DND-41 (cell line): ENCODE results near the gene PPP2R5E.

Source experiments
- ATAC-seq: fragments of 200-7000 bp; cut with Tn5 transposase; 3 replicates; pipeline ENCODE4 v1.9.1; 2021; ENCODE audit warnings: low read depth; ENCODE audit not compliant: insufficient read depth
- DNase-seq: peaks from one replicate; pipeline ENCODE4 v3.0.0-alpha.2; 2020
- H2AFZ ChIP-seq: 2 replicates; pipeline ENCODE4 v1.6.0; 2012; ENCODE audit warnings: low read depth, low read length
- H3K27ac ChIP-seq: 2 replicates; pipeline ENCODE4 v1.5.1; 2012; ENCODE audit warnings: low read length, inconsistent platforms
- H3K27me3 ChIP-seq: fragments of 200-600 bp; sonication (generic); 2 replicates; pipeline ENCODE4 v1.6.0; 2012; ENCODE audit warnings: low read length, mild to moderate bottlenecking, inconsistent platforms; ENCODE audit not compliant: insufficient read depth, poor library complexity
- H3K36me3 ChIP-seq: 2 replicates; pipeline ENCODE4 v1.5.1; 2012; ENCODE audit warnings: low read length, inconsistent platforms; ENCODE audit not compliant: insufficient read depth
- H3K4me1 ChIP-seq: 2 replicates; pipeline ENCODE4 v1.5.1; 2012; ENCODE audit warnings: mild to moderate bottlenecking, low read length; ENCODE audit not compliant: insufficient read depth
- H3K4me2 ChIP-seq: 2 replicates; pipeline ENCODE4 v1.6.0; 2012; ENCODE audit warnings: mild to moderate bottlenecking, moderate library complexity, low read length, inconsistent platforms; ENCODE audit not compliant: insufficient read depth
- H3K4me3 ChIP-seq, 2 experiments: fragments of 200-600 bp in 1 of 2; shearing (Covaris generic) in 1 of 2; 2 replicates each; pipeline ENCODE4 v1.5.1; 2012 to 2016; ENCODE audit warnings: inconsistent platforms in 2 of 2, low read length in 2 of 2, mild to moderate bottlenecking in 2 of 2, low read depth in 1 of 2, moderate library complexity in 1 of 2
- H3K79me2 ChIP-seq: 2 replicates; pipeline ENCODE4 v1.6.0; 2012; ENCODE audit warnings: low read length, inconsistent platforms; ENCODE audit not compliant: insufficient read depth
- H3K9ac ChIP-seq: 2 replicates; pipeline ENCODE4 v1.6.0; 2012; ENCODE audit warnings: low read depth, mild to moderate bottlenecking, inconsistent platforms, low read length, moderate library complexity
- H3K9me3 ChIP-seq: 2 replicates; pipeline ENCODE4 v1.5.1; 2012; ENCODE audit warnings: low read length, moderate library complexity, mild to moderate bottlenecking, inconsistent platforms; ENCODE audit not compliant: insufficient read depth, severe bottlenecking
- H4K20me1 ChIP-seq: 2 replicates; pipeline ENCODE4 v1.6.0; 2012; ENCODE audit warnings: low read length; ENCODE audit not compliant: insufficient read depth
- EZH2 ChIP-seq: IDR thresholded peaks from 3 replicates; pipeline ENCODE4 v1.6.1; 2012; ENCODE audit warnings: borderline replicate concordance, low read depth, mild to moderate bottlenecking, moderate library complexity, low read length, inconsistent platforms; ENCODE audit not compliant: severe bottlenecking
- TF ChIP-seq, protein P1 (sequence below): IDR thresholded peaks from 2 replicates; pipeline ENCODE4 v1.5.1; 2012; ENCODE audit warnings: borderline replicate concordance, low read length, moderate library complexity, mild to moderate bottlenecking; ENCODE audit not compliant: poor library complexity, severe bottlenecking; ENCODE audit errors: extremely low read depth

Gene PPP2R5E

DNA sequence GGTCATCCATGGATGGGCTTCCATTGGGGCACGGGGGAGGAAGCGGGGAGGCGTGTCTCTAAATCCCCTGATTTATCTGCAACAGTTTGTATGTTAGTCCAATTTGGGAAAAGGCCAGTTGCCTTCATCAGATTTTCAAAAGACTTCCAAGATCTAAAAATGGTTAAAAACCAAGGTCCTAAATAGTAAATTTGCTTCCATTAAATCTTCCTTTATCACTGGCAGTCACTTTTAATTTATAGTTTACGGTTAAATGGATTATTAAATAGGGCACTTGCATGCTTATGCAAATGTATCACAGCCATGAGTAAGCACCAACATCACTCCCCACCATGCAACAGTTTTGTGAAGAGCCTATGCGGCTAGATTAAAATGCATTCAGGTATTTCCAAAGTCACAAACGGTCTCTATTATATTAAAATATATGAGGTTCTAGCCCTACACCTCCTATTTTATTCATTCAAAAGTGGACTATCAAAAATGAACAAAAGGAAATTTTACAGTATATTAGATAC, 116.3 kb downstream of the PPP2R5E start:
- no peaks in the 10 kb centered on the region for H3K36me3 ChIP-seq
- H3K4me2 ChIP-seq: no peak overlapping the region
- peaks cover 7% of the 10 kb centered on the region; the same call in 1 of the 2 replicates for H4K20me1 ChIP-seq
- no peak overlapping the region for H3K9ac ChIP-seq
- DNase-seq: no peak
- TF ChIP-seq, protein P1, sequence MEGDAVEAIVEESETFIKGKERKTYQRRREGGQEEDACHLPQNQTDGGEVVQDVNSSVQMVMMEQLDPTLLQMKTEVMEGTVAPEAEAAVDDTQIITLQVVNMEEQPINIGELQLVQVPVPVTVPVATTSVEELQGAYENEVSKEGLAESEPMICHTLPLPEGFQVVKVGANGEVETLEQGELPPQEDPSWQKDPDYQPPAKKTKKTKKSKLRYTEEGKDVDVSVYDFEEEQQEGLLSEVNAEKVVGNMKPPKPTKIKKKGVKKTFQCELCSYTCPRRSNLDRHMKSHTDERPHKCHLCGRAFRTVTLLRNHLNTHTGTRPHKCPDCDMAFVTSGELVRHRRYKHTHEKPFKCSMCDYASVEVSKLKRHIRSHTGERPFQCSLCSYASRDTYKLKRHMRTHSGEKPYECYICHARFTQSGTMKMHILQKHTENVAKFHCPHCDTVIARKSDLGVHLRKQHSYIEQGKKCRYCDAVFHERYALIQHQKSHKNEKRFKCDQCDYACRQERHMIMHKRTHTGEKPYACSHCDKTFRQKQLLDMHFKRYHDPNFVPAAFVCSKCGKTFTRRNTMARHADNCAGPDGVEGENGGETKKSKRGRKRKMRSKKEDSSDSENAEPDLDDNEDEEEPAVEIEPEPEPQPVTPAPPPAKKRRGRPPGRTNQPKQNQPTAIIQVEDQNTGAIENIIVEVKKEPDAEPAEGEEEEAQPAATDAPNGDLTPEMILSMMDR: no peak
- no peak for TF ChIP-seq EZH2
- H3K79me2 ChIP-seq: peaks cover 40% of the 10 kb centered on the region
- no peaks in the 10 kb centered on the region for H3K9me3 ChIP-seq
- H3K4me3 ChIP-seq: no peak overlapping the region
- no peaks in the 10 kb centered on the region for H3K4me1 ChIP-seq
- H3K27ac ChIP-seq: no peak overlapping the region
- H2AFZ ChIP-seq: no peak overlapping the region
- no peak for ATAC-seq
- H3K27me3 ChIP-seq: no peaks in the 10 kb centered on the region

DNA sequence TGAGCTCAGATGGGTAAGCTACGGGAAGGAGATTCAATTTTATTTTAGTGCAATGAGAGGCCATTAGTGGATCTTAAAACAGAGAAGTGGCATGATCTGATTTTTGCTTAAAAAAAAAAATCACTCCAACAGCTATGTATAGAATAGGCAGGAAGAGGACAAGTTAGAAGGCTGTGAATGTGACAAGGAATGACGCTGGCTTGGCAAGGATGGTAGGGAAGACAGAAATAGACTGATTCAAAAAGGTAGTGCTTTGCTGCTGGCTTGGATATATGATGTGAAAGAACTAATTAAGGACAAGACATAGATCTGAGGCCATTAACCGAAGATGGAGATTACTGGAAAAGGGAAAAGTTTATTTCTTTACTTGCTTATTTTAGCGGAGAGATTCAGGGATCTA, 119.3 kb downstream of the PPP2R5E start:
- H3K9ac ChIP-seq: no peak overlapping the region
- TF ChIP-seq EZH2: no peak
- TF ChIP-seq, protein P1: no peak
- H3K4me1 ChIP-seq: no peaks in the 10 kb centered on the region
- H3K4me3 ChIP-seq: no peak overlapping the region
- H4K20me1 ChIP-seq: no peaks in the 10 kb centered on the region
- H3K27me3 ChIP-seq: no peaks in the 10 kb centered on the region
- no peak for ATAC-seq
- H3K4me2 ChIP-seq: no peak overlapping the region
- peaks cover 24% of the 10 kb centered on the region for H3K36me3 ChIP-seq
- no peak overlapping the region for H3K27ac ChIP-seq
- H3K79me2 ChIP-seq: peaks cover 29% of the 10 kb centered on the region
- no peak for DNase-seq
- H2AFZ ChIP-seq: no peak overlapping the region
- H3K9me3 ChIP-seq: no peaks in the 10 kb centered on the region

DNA sequence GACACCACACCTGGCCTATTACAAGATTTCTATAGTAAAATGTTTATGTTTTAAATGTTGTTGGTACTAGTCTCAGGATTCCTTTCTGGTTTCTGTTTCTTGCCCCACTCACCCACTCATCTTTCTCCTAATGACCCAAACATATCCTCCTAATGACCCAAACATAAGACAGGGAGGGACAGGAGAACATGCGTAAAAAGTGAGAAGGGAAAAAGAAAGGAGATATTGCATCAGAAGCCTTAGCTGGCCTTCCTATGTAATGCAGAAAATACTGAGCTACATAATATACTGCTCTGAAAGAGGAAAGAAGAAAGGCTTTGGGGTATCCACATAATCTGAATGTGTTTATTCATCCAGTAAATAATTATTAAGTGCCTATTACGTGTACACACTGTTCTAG, 119.8 kb downstream of the PPP2R5E start:
- Histone ChIP-seq H3K9ac (no peak overlapping the region), H3K79me2 (peaks cover 27% of the 10 kb centered on the region), H3K27ac (no peak overlapping the region), H3K36me3 (peaks cover 25% of the 10 kb centered on the region), H3K27me3 (no peaks in the 10 kb centered on the region), H3K9me3 (no peaks in the 10 kb centered on the region), H3K4me1 (no peaks in the 10 kb centered on the region), H4K20me1 (no peaks in the 10 kb centered on the region), H3K4me2 (no peak overlapping the region), H2AFZ (no peak overlapping the region), H3K4me3 (no peak overlapping the region)
- no peak for TF ChIP-seq EZH2
- TF ChIP-seq, protein P1: no peak
- no peak for ATAC-seq
- DNase-seq: no peak

DNA sequence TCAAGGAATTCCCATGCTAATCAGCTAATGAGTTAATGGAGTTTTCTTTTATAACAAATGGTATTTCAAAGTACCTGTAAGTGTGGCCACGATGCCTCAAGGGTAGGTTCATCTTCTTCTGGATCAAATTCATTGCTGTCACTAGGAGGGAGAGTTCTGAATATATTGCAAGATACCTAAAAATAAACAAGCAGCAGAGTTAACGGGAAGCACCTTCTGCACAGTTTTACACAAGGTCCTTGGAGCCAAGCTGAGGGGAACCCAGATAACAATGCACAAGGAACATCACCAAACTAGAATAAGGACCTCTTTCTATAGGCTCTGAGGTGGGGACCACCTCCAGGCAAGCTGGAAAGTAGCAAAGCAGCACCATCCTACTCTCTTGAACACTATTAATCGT, 121.3 kb downstream of the PPP2R5E start:
- no peak for TF ChIP-seq EZH2
- TF ChIP-seq, protein P1: no peak
- no peaks in the 10 kb centered on the region for H4K20me1 ChIP-seq
- H3K4me3 ChIP-seq: no peak overlapping the region
- ATAC-seq (no peak), DNase-seq (no peak)
- H3K27ac ChIP-seq: no peak overlapping the region
- H3K27me3 ChIP-seq: no peaks in the 10 kb centered on the region
- no peaks in the 10 kb centered on the region for H3K9me3 ChIP-seq
- no peak overlapping the region for H3K9ac ChIP-seq
- peaks cover 27% of the 10 kb centered on the region for H3K36me3 ChIP-seq
- no peak overlapping the region for H2AFZ ChIP-seq
- no peaks in the 10 kb centered on the region for H3K4me1 ChIP-seq
- peaks cover 25% of the 10 kb centered on the region for H3K79me2 ChIP-seq
- H3K4me2 ChIP-seq: no peak overlapping the region
